Measurements from ENCODE around the gene DCBLD1. TPM values are rescaled to one million over a fixed set of nuclear protein-coding genes. Genes with fewer than 3 reads are reported as not detected.

DCBLD1 gene
- total RNA-seq, 1 donor from 2014 or later = 0.31 TPM

DNA sequence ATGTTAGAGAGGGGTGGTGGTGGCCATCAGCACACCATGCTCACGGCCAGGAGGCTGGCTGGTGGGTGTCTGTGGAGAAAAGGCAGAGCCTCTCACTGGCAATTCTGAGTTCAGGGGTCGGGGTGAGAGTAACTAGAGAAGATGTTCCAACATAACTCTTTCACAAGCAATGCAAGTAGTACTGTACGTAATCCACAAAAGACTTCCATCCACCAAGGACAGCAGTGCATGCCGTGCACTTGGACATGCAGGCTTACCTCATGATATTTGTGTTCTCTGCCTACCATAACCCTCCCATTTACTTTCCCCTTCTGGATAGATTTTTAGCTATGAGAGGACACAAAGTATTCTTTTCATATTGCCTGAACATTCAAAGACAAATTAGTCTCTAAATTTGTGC is 51.3 kb downstream of the DCBLD1 start:
- TF ChIP-seq, protein P1, sequence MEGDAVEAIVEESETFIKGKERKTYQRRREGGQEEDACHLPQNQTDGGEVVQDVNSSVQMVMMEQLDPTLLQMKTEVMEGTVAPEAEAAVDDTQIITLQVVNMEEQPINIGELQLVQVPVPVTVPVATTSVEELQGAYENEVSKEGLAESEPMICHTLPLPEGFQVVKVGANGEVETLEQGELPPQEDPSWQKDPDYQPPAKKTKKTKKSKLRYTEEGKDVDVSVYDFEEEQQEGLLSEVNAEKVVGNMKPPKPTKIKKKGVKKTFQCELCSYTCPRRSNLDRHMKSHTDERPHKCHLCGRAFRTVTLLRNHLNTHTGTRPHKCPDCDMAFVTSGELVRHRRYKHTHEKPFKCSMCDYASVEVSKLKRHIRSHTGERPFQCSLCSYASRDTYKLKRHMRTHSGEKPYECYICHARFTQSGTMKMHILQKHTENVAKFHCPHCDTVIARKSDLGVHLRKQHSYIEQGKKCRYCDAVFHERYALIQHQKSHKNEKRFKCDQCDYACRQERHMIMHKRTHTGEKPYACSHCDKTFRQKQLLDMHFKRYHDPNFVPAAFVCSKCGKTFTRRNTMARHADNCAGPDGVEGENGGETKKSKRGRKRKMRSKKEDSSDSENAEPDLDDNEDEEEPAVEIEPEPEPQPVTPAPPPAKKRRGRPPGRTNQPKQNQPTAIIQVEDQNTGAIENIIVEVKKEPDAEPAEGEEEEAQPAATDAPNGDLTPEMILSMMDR (IDR thresholded peaks at IDR 0.05) = no peak
- peaks cover 14% of the 10 kb centered on the region for H3K27me3 Mint-ChIP-seq
- DNase-seq = no peak
- no peaks in the 10 kb centered on the region for H3K4me1 Mint-ChIP-seq
- H3K9me3 Mint-ChIP-seq = no peaks in the 10 kb centered on the region
- H3K4me3 Mint-ChIP-seq = no peak overlapping the region
- CTCF ChIA-PET = no interaction called here
- ATAC-seq (ENCODE audit: low read depth) = no peak
- no peaks in the 10 kb centered on the region for H3K36me3 Mint-ChIP-seq (ENCODE audit: low read depth)
- intact Hi-C loops (cut with micrococcal nuclease) = no loop called here
- POLR2A ChIA-PET = no interaction called here
- no peak overlapping the region for H3K27ac Mint-ChIP-seq

DNA sequence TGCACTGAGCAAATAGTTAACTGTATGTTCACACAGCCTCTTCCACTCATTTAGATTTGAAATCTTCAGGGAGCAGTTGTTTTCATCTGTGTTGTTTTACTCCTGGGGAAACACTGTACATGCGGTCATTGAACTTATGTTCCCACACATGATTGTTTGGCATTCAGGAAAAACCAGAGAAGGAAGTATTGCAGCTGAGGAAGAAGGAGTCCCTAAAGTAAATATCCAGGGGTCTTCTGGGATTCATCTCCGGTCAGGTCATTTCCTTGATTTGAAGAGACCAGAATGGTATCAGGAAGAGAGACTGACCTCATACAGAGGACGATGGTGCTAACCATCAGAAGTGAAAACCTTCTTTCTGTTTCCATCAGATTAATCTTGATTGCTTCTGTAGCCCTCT is 52.5 kb downstream of the DCBLD1 start:
- Mint-ChIP-seq H3K36me3 (ENCODE audit: low read depth) (no peaks in the 10 kb centered on the region), H3K9me3 (no peaks in the 10 kb centered on the region), H3K27me3 (peaks cover 14% of the 10 kb centered on the region), H3K4me3 (no peak overlapping the region), H3K27ac (no peak overlapping the region), H3K4me1 (no peaks in the 10 kb centered on the region)
- TF ChIP-seq, protein P1 (IDR thresholded peaks at IDR 0.05) = no peak
- no peak for DNase-seq
- intact Hi-C loops (cut with micrococcal nuclease) = no loop called here
- ATAC-seq (ENCODE audit: low read depth) = no peak
- ChIA-PET CTCF (no interaction called here), POLR2A (no interaction called here)

DNA sequence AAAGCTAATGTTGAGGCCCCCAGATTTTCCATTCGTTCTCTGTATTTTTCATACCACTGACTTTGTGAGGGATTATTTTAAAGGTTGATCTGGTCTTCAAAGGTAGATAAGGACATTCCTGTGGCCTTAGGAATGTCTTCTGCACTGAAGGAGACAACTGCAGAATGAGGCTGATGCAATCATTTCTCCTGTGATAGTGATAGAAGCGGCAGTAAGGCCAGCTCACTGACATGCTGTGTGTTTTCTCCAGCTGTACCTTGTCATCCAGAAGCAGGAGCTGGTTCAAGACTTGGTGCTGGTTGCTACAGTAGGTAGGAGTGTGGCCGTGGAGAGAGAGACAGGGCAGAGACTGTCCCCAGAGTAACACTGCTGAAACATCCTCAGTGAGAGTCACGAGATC is 53.8 kb downstream of the DCBLD1 start:
- ChIA-PET POLR2A (no interaction called here), CTCF (no interaction called here)
- H3K4me1 Mint-ChIP-seq = no peaks in the 10 kb centered on the region
- intact Hi-C loops (cut with micrococcal nuclease) = no loop called here
- TF ChIP-seq, protein P1 (IDR thresholded peaks at IDR 0.05) = no peak
- no peaks in the 10 kb centered on the region for H3K36me3 Mint-ChIP-seq (ENCODE audit: low read depth)
- H3K4me3 Mint-ChIP-seq = no peak overlapping the region
- peaks cover 14% of the 10 kb centered on the region for H3K27me3 Mint-ChIP-seq
- H3K9me3 Mint-ChIP-seq = no peaks in the 10 kb centered on the region
- ATAC-seq (ENCODE audit: low read depth) (no peak), DNase-seq (no peak)
- no peak overlapping the region for H3K27ac Mint-ChIP-seq

DNA sequence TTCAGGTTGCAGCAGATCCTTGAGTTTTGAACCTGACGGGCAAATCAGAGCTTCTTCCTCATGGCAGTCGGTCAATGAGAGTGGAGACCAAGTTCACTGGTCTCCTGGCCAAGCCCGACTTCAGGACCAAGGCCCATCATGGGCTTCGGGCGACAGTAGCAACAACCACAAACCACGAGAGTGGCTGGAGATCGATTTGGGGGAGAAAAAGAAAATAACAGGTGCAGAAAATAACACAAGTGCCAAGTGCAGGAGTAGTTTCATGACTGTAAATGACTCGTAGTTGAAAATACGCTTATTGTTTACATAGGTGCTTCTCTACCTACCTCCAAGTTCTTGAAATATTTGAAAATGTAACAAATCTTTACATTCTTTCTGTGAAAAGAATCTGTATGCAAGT is 56.1 kb downstream of the DCBLD1 start:
- CTCF ChIA-PET = no interaction called here
- TF ChIP-seq, protein P1 (IDR thresholded peaks at IDR 0.05) = no peak
- no peaks in the 10 kb centered on the region for H3K4me1 Mint-ChIP-seq
- no peak overlapping the region for H3K4me3 Mint-ChIP-seq
- intact Hi-C loops (cut with micrococcal nuclease) = no loop called here
- H3K27me3 Mint-ChIP-seq = peaks cover 17% of the 10 kb centered on the region
- no peaks in the 10 kb centered on the region for H3K9me3 Mint-ChIP-seq
- H3K36me3 Mint-ChIP-seq (ENCODE audit: low read depth) = no peaks in the 10 kb centered on the region
- H3K27ac Mint-ChIP-seq = no peak overlapping the region
- no peak for ATAC-seq (ENCODE audit: low read depth)
- POLR2A ChIA-PET = no interaction called here
- no peak for DNase-seq

DNA sequence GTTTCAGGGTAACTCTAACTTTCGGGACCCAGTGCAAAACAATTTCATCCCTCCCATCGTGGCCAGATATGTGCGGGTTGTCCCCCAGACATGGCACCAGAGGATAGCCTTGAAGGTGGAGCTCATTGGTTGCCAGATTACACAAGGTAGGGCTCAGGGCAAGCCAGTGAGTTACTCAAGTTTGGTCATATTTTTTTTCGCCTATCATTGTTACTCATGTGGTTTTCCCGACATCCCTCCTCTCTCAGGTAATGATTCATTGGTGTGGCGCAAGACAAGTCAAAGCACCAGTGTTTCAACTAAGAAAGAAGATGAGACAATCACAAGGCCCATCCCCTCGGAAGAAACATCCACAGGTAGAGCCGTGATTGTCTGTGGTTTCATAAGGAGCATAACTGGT is 58.2 kb downstream of the DCBLD1 start:
- Mint-ChIP-seq H3K27me3 (peaks cover 14% of the 10 kb centered on the region), H3K4me1 (no peaks in the 10 kb centered on the region), H3K27ac (no peak overlapping the region), H3K36me3 (ENCODE audit: low read depth) (no peaks in the 10 kb centered on the region), H3K9me3 (no peaks in the 10 kb centered on the region), H3K4me3 (no peak overlapping the region)
- ATAC-seq (ENCODE audit: low read depth) = no peak
- TF ChIP-seq, protein P1 (IDR thresholded peaks at IDR 0.05) = no peak
- CTCF ChIA-PET = no interaction called here
- DNase-seq = no peak
- intact Hi-C loops (cut with micrococcal nuclease) = no loop called here
- POLR2A ChIA-PET = no interaction called here

Measured in activated B cell treated with CpG ODN at 0.5 μM for 24 hours (primary cell).